HG02973 (cell line): ENCODE measurements around the gene AIF1.
A peak's percentile ranks its signal among the peaks of the same experiment; 100 is the strongest.

ENCODE experiments used
- ATAC-seq: cut with Tn5 transposase; IDR thresholded peaks from one replicate; pipeline ENCODE4 v1.9.1; 2021; ENCODE audit warnings: moderate library complexity; ENCODE audit not compliant: unreplicated experiment

Gene AIF1

DNA sequence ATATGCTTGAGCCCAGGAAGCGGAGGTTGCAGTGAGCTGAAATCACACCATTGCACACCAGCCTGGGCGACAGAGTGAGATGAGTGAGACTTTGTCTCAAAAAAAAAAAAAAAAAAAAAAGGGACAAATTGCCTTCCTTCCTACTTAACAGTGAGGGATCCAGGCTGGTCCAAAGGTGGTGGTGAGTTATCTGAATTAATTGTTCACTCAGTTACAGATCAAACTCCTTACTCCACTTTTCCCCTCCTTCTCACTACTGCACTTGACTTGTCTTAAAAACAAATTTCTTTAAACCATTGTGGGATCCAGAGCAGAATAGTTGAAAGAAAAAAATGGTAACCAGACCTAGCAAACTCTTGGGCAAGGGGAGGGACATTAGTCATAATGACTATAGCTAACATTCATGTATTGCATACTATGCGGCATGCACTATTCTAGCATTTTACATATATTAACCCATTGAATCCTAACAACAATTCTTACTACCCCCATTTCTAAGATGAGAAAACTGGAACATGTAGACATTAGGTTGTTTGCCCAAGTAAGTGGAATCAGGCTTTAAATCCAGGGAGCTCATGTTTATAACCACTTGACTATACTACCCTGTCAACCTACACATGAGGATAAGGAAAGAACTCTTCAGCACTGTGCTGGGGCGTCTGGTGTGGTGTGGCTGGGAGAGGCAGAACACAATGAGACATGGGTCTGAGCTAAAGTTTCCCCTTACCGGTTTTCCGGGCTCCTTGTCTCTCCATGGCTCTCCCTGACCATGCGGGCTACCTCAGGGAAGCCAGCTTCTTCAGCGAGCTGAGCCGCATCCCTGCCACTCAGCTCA is 48.3 kb downstream of the AIF1 start:
- no peak for ATAC-seq

DNA sequence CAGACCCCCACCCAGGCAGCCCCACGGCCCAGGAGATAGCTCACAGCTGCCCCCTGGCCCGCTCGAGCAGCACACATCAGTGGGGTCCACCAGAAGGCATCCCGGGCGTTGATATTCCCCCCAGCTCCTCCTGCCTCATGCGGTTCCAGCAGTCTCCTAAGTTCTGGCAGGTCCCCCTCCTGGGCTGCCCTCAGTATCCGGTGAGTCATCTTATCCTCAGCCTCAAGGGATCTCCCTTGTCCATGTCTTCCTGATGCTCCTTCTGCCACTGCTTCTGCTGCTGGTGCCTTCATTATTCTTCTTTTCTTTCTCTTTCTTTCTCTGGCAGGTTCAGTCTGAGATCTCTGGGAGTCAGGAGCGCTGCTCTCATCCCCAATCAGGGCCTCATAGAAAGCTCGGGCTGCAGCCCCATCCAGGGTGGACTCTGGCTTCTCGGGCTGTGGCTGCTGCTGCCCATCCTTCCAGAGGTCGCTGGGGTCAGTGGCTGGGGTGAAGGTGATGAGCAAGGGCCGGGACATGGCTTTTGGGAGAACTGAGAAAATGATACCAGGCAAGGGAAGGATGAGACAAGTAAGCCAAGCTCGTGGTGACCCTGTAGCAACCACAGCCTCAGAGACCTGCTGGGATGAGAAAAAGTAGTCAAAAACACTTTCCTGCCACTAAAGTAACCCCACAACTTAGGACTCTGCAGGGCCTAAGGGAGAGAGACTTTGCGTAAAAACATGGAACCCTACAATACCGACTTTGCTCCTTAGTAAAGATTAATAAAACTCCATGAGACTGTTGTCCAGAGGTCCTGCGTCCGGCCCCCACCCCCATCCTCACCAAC is 49.1 kb downstream of the AIF1 start:
- no peak for ATAC-seq

DNA sequence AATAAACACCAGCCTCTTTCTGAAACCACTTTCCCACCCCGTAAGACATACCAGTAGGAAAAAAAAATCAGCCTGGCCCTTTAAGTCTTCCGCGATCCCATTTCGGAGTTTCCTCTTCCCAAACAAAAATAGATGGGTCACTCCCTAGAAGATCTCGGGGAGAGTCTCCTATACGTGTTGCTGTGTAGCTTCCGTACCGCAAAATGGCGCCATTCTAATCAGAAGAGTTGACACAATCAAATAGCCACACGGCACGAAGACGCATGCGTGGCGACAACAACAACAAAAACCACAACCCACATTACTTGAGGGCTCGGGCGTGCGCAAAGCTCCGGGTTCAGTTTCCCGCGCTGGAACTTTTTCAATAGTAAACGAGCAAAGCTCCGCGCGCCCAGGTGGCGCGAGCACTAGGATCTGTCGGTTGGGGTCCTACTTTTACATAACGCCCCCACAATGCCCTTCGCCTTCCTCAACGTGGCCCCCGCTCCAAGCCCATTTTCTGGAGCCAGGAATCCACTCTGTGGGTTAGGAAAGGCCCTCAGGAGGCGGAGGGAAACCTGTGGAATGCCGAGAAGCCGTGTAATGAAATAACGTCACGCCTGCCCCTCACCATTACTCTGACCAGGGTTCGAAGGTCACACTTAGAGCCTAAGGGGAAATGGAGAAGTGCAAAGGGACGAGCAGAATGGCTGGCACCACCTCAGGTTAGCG is 49.9 kb downstream of the AIF1 start, which contains the start of gene GPANK1:
Gene GPANK1 (minus strand): TSS at position 208 of the 711 bp plus-strand sequence. CDS start 519 bp downstream, outside the sequence.
- ATAC-seq = peak; percentile 29

DNA sequence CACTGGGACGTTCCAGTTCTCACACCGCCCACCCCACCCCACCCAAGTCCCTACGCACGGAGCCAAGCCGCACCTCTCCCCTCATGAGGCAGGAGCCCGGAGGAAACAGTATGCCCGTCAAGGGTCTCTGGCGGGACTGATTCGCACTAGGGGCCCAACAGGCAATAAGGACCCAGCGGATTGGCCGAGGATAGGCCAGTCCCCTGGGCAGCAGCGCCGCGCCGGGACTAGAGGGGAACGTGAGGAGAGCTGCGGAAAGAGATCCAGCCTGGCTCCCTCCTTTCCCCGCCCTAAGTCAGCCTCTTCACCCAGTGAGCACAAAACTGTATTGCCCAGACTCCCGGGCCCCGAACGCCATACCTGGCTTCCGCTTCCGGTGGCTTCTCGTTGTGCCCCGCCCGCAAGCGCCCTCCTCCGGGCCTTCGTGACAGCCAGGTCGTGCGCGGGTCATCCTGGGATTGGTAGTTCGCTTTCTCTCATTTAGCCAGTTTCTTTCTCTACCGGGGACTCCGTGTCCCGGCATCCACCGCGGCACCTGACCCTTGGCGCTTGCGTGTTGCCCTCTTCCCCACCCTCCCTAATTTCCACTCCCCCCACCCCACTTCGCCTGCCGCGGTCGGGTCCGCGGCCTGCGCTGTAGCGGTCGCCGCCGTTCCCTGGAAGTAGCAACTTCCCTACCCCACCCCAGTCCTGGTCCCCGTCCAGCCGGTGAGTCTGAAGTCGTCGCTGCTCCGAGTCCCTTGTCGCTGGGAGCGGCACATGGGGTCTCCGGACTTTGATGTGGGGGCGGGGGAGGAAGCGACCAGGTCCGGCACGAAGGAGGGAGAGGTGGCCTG is 50.7 kb downstream of the AIF1 start, which contains the start of gene CSNK2B:
Gene CSNK2B (plus strand): TSS at position 580 of the 836 bp plus-strand sequence. CDS start 752 bp downstream, outside the sequence.
- ATAC-seq = peak; percentile 73

DNA sequence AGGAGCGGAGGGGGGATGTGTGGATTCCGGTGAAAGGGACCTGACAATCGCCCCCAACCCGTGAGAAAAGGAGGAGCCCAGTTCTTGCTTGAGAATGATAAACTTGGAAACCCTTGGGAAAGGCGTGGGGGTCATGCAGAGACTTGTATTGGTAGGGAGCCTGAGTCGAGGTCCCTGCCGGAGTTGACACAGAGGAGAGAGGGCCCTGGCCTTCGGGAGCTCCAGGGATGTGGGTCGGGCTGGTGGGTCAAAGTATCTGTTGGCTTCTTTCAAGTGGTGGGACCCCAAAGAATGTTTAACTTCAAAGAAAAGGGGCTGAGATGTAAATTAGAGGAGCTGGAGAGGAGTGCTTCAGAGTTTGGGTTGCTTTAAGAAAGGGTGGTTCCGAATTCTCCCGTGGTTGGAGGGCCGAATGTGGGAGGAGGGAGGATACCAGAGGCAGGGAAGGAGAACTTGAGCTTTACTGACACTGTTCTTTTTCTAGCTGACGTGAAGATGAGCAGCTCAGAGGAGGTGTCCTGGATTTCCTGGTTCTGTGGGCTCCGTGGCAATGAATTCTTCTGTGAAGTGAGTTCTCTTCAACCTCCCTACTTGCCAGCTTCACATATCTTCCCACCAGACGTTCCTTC is 51.4 kb downstream of the AIF1 start:
- no peak for ATAC-seq
